Activated effector memory CD4-positive, alpha-beta T cell treated with anti-CD3 and anti-CD28 coated beads, Interleukin-2, amount 50 U/mL, for 16 hours (primary cell): ENCODE measurements around the gene KIAA1143.

ENCODE experiments used
- DNase-seq: peaks from one replicate; pipeline ENCODE4 v3.0.0-alpha.2; 2020

Gene KIAA1143

DNA sequence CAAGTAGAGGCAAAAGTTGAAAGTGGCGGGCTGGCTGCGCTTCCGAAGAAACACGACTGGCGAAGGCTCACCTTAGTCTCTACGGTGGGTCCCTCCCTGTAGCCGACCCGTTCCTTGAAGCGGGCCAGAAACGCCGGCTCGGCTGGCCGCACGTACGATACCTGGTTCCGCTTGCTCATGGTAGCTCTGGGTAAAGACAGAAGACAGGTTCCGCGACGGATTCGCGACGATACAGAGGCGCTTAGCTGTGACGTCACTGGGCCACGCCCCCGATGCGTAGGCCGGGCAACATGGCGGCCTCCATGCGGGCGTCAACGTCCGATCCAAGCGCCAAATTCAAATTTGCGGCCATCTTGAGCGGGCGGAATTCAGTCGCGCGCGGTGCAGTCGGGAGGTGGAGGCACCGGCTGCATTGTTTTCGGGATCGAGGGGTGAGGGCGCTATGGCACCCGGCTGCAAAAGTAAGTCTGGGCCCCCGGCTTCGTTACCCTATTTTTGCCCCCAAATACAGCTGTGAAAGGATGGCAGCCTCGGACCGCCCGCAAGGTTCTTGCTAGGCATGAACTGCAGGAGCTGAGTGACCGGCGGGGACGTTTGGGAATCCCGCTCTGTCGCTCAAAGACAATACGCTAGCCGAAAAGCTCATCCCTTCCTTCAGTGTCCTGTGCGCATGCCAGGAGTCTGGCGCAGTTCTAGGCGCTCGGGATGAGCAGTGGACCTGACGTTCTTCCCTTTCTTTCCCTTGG lies at the start of gene KIAA1143, which contains the start of gene KIF15:
Gene KIAA1143, minus strand, starts transcription at position 196 of the 746 bp plus-strand sequence. Its CDS starts 17 bp downstream, at position 179.
Gene KIF15, plus strand, starts transcription at position 371 of the 746 bp plus-strand sequence. Its CDS starts 72 bp downstream, at position 443.
- peak; percentile 99 for DNase-seq

- DNase-seq = no peak
These were observed 44.5 kb upstream of the KIAA1143 start for GRCh38 chr3:44805960-44806359.

DNA sequence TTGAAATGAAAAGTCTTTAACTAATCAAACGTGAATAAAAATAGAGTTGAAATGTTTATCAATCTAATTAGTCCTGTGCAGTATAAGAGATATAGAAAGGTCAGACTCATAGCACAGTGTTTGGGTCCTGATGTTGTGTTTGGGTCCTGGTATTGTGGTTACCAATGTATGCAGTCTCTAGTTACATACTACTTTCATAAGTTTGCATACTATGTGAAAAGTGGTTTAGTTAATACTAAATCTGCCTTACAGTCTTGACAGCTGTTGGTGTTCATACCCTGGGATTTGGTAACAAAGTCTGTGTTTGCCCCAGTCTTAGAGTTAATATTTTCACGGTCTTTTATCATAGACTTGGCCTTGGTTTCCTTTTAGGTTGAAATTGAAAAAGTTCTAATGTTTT lies 41.9 kb upstream of the KIAA1143 start:
- DNase-seq = no peak

DNA sequence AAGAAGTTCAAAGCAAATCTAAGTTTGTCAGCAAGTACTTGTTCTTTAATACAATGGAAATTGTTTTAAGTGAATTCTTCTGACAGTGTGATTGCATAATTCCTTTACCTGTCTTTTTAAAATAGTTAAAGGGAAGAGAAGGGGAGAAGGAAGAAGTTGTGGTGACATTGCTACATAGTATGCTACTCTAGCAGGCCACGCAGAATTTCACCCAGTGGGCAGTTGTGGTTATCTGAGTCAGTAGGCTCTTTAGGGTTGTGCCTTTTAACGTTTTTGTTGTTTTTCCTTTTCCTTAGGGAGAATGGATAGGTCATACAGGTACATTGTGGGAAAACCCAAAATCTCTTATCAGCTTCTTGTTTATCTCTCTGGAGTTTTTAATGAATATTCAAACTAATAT lies 40.6 kb upstream of the KIAA1143 start:
- no peak for DNase-seq

GRCh38 chr3:44795197-44795596 lies 33.8 kb upstream of the KIAA1143 start:
- no peak for DNase-seq

DNA sequence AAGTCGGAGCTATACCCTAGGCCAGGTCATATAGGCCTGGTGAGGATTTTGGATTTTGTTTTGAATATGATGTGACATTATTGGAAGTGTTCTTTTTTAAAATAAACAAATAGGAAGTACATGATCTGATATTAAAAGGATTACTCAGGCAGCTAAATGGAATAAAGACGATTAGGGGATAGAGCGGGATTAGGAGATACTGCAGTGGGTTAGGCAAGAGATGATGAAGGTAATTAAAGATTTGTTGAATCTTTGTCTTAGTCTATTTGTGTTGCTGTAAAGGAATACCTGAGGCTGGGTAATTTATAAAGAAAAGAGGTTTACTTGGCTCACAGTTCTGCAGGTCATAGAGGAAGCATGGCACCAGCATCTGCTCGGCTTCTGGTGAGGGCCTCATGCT lies 21.5 kb upstream of the KIAA1143 start:
- no peak for DNase-seq

GRCh38 chr3:44772099-44772442 lies 10.7 kb upstream of the KIAA1143 start:
- no peak for DNase-seq

- no peak for DNase-seq
These were observed 10.1 kb upstream of the KIAA1143 start for GRCh38 chr3:44771424-44772098.

- no peak for DNase-seq
These were observed 2.8 kb upstream of the KIAA1143 start for GRCh38 chr3:44764248-44764647.

- DNase-seq = no peak
These were observed 1.3 kb upstream of the KIAA1143 start for GRCh38 chr3:44762690-44763089.

DNA sequence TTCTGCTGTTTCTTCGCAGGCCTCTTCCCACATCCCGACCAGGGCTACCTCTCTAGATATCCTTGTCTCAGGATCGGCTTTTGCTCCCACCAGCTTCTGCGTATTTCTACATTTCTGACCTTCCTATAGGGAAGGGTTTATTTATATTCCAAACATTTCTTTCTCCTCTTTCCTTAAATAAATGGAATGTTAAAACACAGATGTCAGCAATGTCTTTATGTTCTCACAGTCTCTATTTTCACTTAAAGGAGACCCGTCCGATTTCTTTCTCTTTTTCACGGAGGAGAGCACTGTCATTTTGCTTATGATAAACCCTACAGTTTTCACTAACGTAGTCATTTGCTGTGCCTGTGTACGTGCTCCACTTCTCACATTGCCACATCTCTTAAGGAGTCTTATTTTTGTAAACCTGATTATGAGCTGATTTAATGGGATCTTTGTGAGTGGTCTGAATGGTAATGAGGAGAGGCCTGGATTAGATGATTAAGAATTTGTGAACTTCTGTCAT lies 805 bp upstream of the KIAA1143 start:
- no peak for DNase-seq

GRCh38 chr3:44761101-44761423 lies 357 bp downstream of the KIAA1143 start:
- DNase-seq = no peak

GRCh38 chr3:44734646-44735168 lies 26.7 kb downstream of the KIAA1143 start:
- DNase-seq = no peak

- peak; percentile 94 for DNase-seq
These were observed 32.0 kb downstream of the KIAA1143 start, which contains the start of gene ZNF501 for GRCh38 chr3:44729384-44729910. TSS of gene ZNF501 (plus strand) at chr3:44729635. CDS start at chr3:44734422, 4,787 bp downstream.

- no peak for DNase-seq
These were observed 39.4 kb downstream of the KIAA1143 start for GRCh38 chr3:44722103-44722401.

- no peak for DNase-seq
These were observed 40.0 kb downstream of the KIAA1143 start for GRCh38 chr3:44721231-44722102.

GRCh38 chr3:44712455-44713075 lies 48.9 kb downstream of the KIAA1143 start, which contains the start of gene ZNF502:
TSS of gene ZNF502 (plus strand) at chr3:44712660. CDS start at chr3:44720262, 7,602 bp downstream.
- peak; percentile 85 for DNase-seq
